ENCODE measurements around the gene DPY19L3. TPM values are rescaled to one million over a fixed set of nuclear protein-coding genes. Genes with fewer than 3 reads are reported as not detected.

The DPY19L3 gene, protein sequence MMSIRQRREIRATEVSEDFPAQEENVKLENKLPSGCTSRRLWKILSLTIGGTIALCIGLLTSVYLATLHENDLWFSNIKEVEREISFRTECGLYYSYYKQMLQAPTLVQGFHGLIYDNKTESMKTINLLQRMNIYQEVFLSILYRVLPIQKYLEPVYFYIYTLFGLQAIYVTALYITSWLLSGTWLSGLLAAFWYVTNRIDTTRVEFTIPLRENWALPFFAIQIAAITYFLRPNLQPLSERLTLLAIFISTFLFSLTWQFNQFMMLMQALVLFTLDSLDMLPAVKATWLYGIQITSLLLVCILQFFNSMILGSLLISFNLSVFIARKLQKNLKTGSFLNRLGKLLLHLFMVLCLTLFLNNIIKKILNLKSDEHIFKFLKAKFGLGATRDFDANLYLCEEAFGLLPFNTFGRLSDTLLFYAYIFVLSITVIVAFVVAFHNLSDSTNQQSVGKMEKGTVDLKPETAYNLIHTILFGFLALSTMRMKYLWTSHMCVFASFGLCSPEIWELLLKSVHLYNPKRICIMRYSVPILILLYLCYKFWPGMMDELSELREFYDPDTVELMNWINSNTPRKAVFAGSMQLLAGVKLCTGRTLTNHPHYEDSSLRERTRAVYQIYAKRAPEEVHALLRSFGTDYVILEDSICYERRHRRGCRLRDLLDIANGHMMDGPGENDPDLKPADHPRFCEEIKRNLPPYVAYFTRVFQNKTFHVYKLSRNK
- 49.9 and 83.1 TPM in 2 replicates for total RNA-seq (ENCODE audit: low replicate concordance)

GRCh38 chr19:32405431-32406160 lies at the start of gene DPY19L3:
TSS of gene DPY19L3 (plus strand) at chr19:32405770. CDS start at chr19:32408254, 2,484 bp downstream.
- Histone ChIP-seq H3K4me2 (peak within 1 kb of the TSS; percentile 94), H3K27ac (peak within 1 kb of the TSS; percentile 98), H2AFZ (replicated peaks) (peak within 1 kb of the TSS; percentile 80), H4K20me1 (ENCODE audit: low read depth) (peaks cover 22% of the 10 kb centered on the region), H3K4me3 (peak within 1 kb of the TSS; percentile 96), H3K79me2 (ENCODE audit: low read depth) (peaks cover 55% of the 10 kb centered on the region), H3K36me3 (peaks cover 15% of the 10 kb centered on the region), H3K9me3 (ENCODE audit: low read depth) (no peaks in the 10 kb centered on the region), H3K4me1 (peaks cover 40% of the 10 kb centered on the region), H3K27me3 (no peaks in the 10 kb centered on the region), H3F3A (ENCODE audit: low read depth) (peaks cover 31% of the 10 kb centered on the region), H3K9ac (peak within 1 kb of the TSS; percentile 95)
- DNase-seq (ENCODE audit: low spot score): peak; percentile 97
- Mint-ChIP-seq H3K27ac (peak within 1 kb of the TSS; percentile 82), H3K4me1 (peaks cover 30% of the 10 kb centered on the region), H3K9me3 (no peaks in the 10 kb centered on the region), H3K4me3 (peak within 1 kb of the TSS; percentile 95), H3K27me3 (ENCODE audit: insufficient read depth, low read depth) (no peaks in the 10 kb centered on the region), H3K36me3 (peaks cover 26% of the 10 kb centered on the region)
- TF ChIP-seq, protein P1, sequence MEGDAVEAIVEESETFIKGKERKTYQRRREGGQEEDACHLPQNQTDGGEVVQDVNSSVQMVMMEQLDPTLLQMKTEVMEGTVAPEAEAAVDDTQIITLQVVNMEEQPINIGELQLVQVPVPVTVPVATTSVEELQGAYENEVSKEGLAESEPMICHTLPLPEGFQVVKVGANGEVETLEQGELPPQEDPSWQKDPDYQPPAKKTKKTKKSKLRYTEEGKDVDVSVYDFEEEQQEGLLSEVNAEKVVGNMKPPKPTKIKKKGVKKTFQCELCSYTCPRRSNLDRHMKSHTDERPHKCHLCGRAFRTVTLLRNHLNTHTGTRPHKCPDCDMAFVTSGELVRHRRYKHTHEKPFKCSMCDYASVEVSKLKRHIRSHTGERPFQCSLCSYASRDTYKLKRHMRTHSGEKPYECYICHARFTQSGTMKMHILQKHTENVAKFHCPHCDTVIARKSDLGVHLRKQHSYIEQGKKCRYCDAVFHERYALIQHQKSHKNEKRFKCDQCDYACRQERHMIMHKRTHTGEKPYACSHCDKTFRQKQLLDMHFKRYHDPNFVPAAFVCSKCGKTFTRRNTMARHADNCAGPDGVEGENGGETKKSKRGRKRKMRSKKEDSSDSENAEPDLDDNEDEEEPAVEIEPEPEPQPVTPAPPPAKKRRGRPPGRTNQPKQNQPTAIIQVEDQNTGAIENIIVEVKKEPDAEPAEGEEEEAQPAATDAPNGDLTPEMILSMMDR (IDR thresholded peaks at IDR 0.05): no peak
- TF ChIP-seq EZH2 (IDR thresholded peaks at IDR 0.05) (no peak), EZH2phosphoT487 (IDR thresholded peaks at IDR 0.05) (no peak)

GRCh38 chr19:32357720-32358119 lies 47.9 kb upstream of the DPY19L3 start:
- Mint-ChIP-seq H3K4me3 (no peak overlapping the region), H3K36me3 (peaks cover 33% of the 10 kb centered on the region), H3K9me3 (no peaks in the 10 kb centered on the region), H3K4me1 (no peaks in the 10 kb centered on the region), H3K27me3 (ENCODE audit: insufficient read depth, low read depth) (no peaks in the 10 kb centered on the region), H3K27ac (no peak overlapping the region)
- Histone ChIP-seq H3K4me1 (no peaks in the 10 kb centered on the region), H3K4me3 (no peak overlapping the region), H2AFZ (replicated peaks) (no peak overlapping the region), H3K27me3 (no peaks in the 10 kb centered on the region), H3K27ac (no peak overlapping the region), H3K4me2 (no peak overlapping the region), H3F3A (ENCODE audit: low read depth) (no peaks in the 10 kb centered on the region), H3K36me3 (peaks cover 21% of the 10 kb centered on the region), H3K9me3 (ENCODE audit: low read depth) (no peaks in the 10 kb centered on the region), H3K9ac (no peak overlapping the region), H3K79me2 (ENCODE audit: low read depth) (peaks cover 12% of the 10 kb centered on the region), H4K20me1 (ENCODE audit: low read depth) (peaks cover 6% of the 10 kb centered on the region)
- TF ChIP-seq, protein P1 (IDR thresholded peaks at IDR 0.05): peak; percentile 26
- TF ChIP-seq EZH2phosphoT487 (IDR thresholded peaks at IDR 0.05) (no peak), EZH2 (IDR thresholded peaks at IDR 0.05) (no peak)
- no peak for DNase-seq (ENCODE audit: low spot score)

DNA sequence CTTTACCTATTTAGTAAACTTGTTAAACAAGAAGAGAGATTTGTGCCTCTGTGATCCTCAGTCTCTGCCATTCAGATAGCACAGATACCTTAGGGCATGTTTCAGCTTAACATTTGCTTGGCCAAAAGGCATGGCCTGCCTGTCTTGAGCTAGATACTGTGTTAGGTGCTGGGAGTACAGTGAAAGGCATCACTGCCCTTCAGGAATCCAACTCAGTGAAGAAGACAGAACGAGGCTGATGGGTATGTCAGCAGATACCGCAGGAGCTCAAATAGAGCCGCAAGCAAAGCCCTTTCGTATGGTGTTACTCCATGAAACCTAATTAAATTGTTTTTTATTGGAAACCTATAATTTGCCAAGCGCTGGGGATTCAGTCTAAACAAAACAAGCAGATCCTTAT lies 47.2 kb upstream of the DPY19L3 start:
- H3K36me3 ChIP-seq: peaks cover 21% of the 10 kb centered on the region
- DNase-seq (ENCODE audit: low spot score): no peak
- H3K27ac ChIP-seq: no peak overlapping the region
- Mint-ChIP-seq H3K4me1 (no peaks in the 10 kb centered on the region), H3K27me3 (ENCODE audit: insufficient read depth, low read depth) (no peaks in the 10 kb centered on the region), H3K36me3 (peaks cover 28% of the 10 kb centered on the region), H3K4me3 (no peak overlapping the region), H3K27ac (no peak overlapping the region), H3K9me3 (no peaks in the 10 kb centered on the region)
- H2AFZ ChIP-seq (replicated peaks): no peak overlapping the region
- H3K9me3 ChIP-seq (ENCODE audit: low read depth): no peaks in the 10 kb centered on the region
- no peaks in the 10 kb centered on the region for H3F3A ChIP-seq (ENCODE audit: low read depth)
- H4K20me1 ChIP-seq (ENCODE audit: low read depth): peaks cover 6% of the 10 kb centered on the region
- H3K4me2 ChIP-seq: no peak overlapping the region
- H3K4me1 ChIP-seq: no peaks in the 10 kb centered on the region
- TF ChIP-seq, protein P1 (IDR thresholded peaks at IDR 0.05): no peak
- TF ChIP-seq EZH2 (IDR thresholded peaks at IDR 0.05) (no peak), EZH2phosphoT487 (IDR thresholded peaks at IDR 0.05) (no peak)
- H3K27me3 ChIP-seq: no peaks in the 10 kb centered on the region
- no peak overlapping the region for H3K4me3 ChIP-seq
- H3K9ac ChIP-seq: no peak overlapping the region
- H3K79me2 ChIP-seq (ENCODE audit: low read depth): peaks cover 12% of the 10 kb centered on the region

Data from neural progenitor cell (in vitro differentiated cells).